ENCODE data around the gene TSPOAP1.

DNA sequence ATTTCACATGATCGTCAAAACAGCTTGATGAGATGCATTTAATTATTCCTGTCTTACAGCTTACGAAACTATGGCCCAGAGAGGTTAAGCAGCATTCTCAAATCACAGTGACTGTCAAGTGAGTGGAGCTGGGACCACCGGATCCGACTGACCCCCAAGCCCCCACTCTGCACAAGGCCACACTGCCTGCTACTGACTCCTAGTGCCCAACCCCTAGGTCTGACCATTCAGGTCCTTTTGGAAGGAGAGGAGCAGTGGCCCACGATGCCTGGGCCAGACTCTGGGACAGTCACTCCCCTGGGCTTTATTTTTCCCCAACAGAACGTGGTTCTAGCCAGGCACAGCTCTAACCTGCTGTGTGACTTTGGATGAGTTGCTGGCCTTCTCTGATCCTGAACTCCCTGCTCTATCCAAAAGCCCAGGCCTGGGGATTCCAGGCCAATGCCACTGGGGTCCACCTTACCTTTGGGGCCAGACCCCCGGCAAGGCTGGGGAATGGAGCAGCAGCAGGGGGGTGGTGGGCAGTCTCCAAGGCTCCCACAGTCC lies 9.9 kb downstream of the TSPOAP1 start:
- TF ChIP-seq CTCF (IDR thresholded peaks at IDR 0.05) (no peak), POLR2A (IDR thresholded peaks at IDR 0.05) (no peak)

Measured in uterus (tissue), 2 donors.